H1 (cell line): ENCODE measurements around the gene UVRAG. TPM values are rescaled to one million over a fixed set of nuclear protein-coding genes. Genes with fewer than 3 reads are reported as not detected.

Experiments
- CTBP2 ChIP-seq: IDR thresholded peaks from 2 replicates; pipeline ENCODE4 v1.7.0; 2011; ENCODE audit warnings: borderline replicate concordance, mild to moderate bottlenecking, moderate library complexity, mixed read lengths, low read length; ENCODE audit not compliant: insufficient read depth, insufficient read length
- SIN3A ChIP-seq, 2 experiments: IDR thresholded peaks in 1 of 2; conservative IDR thresholded peaks in 1 of 2; 2 replicates each; pipeline ENCODE4 v1.6.1; 2011 to 2012; ENCODE audit warnings: low read length in 2 of 2, improper control_type of control experiment in 1 of 2, low read depth in 1 of 2, mild to moderate bottlenecking in 1 of 2
- SRF ChIP-seq: IDR thresholded peaks from 2 replicates; pipeline ENCODE4 v1.6.1; 2011; ENCODE audit warnings: mild to moderate bottlenecking, low read depth, low read length, moderate library complexity
- polyA plus RNA-seq, 7 experiments: library from polyadenylated mRNA; depleted of rRNA in 3 of 7; stranded (reverse) in 5 of 7; unstranded in 2 of 7; fragments of >200 nt in 5 of 7; fragments of 200-250 nt in 2 of 7; gene quantifications; 1 replicate in 5 of 7; 2 replicates in 1 of 7; 4 replicates in 1 of 7; pipeline versions ENCODE4 v1.2.1 to v1.2.3, GENCODE V29; 2011 to 2013; ENCODE audit warnings: missing spikeins in 2 of 7, mixed read lengths in 2 of 7
- total RNA-seq: library from RNA; stranded (reverse); fragmentation: NEBNext Ultra II Directional; extraction: Animal tissue kit (Norgen Biotek cat#: 25700); gene quantifications from 2 replicates; pipeline ENCODE4 v1.2.1, GENCODE V29; 2021

The UVRAG gene
- total and polyA plus RNA-seq, 2 of the 8 experiments (the other 6 are each of a cell fraction or from before 2014, with no cell fraction given): 5.5 to 14.7 TPM

- TF ChIP-seq CTBP2: no peak
- TF ChIP-seq SRF: no peak
- no peak for TF ChIP-seq SIN3A (conservative IDR thresholded peaks at IDR 0.05 in 1 of 2, IDR thresholded peaks at IDR 0.05 in 1 of 2; ENCODE audit: low read depth in 1 of 2, low read length in 2 of 2)
Observed at GRCh38 chr11:75955443-75955842, 140.4 kb downstream of the UVRAG start (continued).
